Activated naive CD4-positive, alpha-beta T cell treated with anti-CD3 and anti-CD28 coated beads, Interleukin-2, amount 50 U/mL, for 24 hours (primary cell): ENCODE measurements around the gene CAPN14.

Source experiments
- H3K27ac Mint-ChIP-seq: one replicate; pipeline ENCODE4 v1.8.0; 2021; ENCODE audit warnings: mild to moderate bottlenecking, mixed read lengths
- H3K27me3 Mint-ChIP-seq: one replicate; pipeline ENCODE4 v1.8.0; 2021; ENCODE audit warnings: mixed read lengths
- H3K36me3 Mint-ChIP-seq: one replicate; pipeline ENCODE4 v1.8.0; 2021; ENCODE audit warnings: mixed read lengths
- H3K4me1 Mint-ChIP-seq: one replicate; pipeline ENCODE4 v1.8.0; 2021; ENCODE audit warnings: mixed read lengths
- H3K4me3 Mint-ChIP-seq: one replicate; pipeline ENCODE4 v1.8.0; 2021; ENCODE audit warnings: mild to moderate bottlenecking, mixed read lengths
- H3K9me3 Mint-ChIP-seq: one replicate; pipeline ENCODE4 v1.8.0; 2021; ENCODE audit warnings: mixed read lengths

CAPN14 gene, protein sequence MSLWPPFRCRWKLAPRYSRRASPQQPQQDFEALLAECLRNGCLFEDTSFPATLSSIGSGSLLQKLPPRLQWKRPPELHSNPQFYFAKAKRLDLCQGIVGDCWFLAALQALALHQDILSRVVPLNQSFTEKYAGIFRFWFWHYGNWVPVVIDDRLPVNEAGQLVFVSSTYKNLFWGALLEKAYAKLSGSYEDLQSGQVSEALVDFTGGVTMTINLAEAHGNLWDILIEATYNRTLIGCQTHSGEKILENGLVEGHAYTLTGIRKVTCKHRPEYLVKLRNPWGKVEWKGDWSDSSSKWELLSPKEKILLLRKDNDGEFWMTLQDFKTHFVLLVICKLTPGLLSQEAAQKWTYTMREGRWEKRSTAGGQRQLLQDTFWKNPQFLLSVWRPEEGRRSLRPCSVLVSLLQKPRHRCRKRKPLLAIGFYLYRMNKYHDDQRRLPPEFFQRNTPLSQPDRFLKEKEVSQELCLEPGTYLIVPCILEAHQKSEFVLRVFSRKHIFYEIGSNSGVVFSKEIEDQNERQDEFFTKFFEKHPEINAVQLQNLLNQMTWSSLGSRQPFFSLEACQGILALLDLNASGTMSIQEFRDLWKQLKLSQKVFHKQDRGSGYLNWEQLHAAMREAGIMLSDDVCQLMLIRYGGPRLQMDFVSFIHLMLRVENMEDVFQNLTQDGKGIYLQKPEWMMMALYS

DNA sequence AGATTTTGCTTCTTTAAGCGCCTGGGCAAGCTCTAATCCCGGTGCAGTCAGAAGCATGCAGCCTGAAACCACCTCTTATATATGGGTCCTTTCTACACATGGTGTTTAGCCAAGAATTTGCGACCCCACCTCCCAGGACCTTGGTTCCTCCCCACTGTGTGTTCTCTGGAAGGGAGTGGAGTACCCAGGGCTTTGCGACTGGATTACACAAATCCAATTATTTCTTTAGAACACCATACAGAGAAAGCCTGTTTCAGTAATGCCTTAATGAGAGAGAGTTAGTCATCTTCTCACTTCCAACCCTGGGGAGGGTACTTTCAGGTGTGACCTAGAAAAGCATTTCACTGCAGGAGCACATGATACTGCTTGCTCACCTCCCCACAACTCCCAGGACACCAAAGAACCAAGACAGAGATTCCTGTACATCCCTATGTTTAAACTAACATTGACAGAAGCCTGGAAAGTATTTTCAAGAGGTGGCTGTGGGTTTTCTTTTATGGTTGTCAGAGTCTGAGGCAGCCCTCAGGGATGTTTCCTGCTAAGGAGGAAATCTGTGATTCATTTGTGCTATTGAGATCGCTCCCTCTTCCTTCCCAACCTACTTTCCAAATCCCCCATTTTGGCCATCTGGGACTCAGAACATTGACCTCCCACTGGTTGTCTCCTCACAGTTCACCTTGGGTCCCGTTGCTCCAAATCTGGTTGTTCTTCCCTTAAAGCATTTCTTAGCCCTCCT lies at the start of gene CAPN14:
Gene CAPN14 (minus strand): TSS at position 51 of the 736 bp plus-strand sequence. CDS start 12,068 bp downstream, outside the sequence.
- Mint-ChIP-seq H3K36me3 (peaks cover 2% of the 10 kb centered on the region), H3K4me1 (peaks cover 11% of the 10 kb centered on the region), H3K27ac (no peak within 1 kb of the TSS), H3K4me3 (no peak within 1 kb of the TSS), H3K27me3 (peaks cover 5% of the 10 kb centered on the region), H3K9me3 (no peaks in the 10 kb centered on the region)

DNA sequence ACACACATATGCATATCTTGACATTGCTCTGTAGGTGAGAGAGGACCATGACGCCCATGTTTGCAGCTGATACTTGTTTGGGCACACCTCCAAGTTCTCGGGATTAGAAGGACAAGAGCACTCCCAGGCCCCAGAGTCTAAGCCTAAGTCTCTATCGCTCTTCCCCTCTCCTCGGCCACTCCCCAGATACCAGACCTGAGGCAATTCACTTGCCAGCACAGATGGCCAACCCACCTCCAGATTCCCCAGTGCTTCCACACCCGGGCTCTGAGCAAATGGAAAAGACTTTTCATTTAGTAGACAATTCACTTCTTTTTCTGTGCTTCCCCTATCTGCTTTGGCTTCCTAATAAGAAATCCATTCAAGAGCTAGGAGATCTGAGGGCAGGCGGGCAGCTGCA lies 49.5 kb upstream of the CAPN14 start:
- no peaks in the 10 kb centered on the region for H3K27me3 Mint-ChIP-seq

DNA sequence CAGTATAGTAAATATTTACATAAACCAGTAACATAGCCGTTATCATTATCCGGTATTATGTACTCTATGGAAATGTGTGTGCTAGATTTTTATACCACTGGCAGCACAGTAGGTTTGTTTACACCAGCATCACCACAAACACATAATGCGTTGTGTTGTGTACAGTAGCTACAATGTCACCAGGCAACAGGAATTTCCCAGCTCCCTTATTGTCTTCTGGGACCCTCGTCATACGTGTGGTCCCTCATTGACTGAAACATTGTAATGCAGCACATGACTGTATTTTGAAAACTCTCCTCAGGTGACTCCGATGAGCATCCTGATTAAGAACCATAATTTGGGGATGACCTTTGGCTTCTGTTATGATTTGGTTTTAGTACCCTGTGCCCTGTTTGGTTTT lies 47.9 kb upstream of the CAPN14 start:
- no peak overlapping the region for H3K4me3 Mint-ChIP-seq
- H3K36me3 Mint-ChIP-seq = peaks cover 7% of the 10 kb centered on the region
- H3K27me3 Mint-ChIP-seq = no peaks in the 10 kb centered on the region
- H3K27ac Mint-ChIP-seq = no peak overlapping the region
- no peaks in the 10 kb centered on the region for H3K9me3 Mint-ChIP-seq
- H3K4me1 Mint-ChIP-seq = no peaks in the 10 kb centered on the region

More for the DNA sequence above, 49.5 kb upstream of the CAPN14 start:
- Mint-ChIP-seq H3K4me1 (no peaks in the 10 kb centered on the region), H3K36me3 (peaks cover 5% of the 10 kb centered on the region), H3K27ac (no peak overlapping the region), H3K4me3 (no peak overlapping the region), H3K9me3 (no peaks in the 10 kb centered on the region)

DNA sequence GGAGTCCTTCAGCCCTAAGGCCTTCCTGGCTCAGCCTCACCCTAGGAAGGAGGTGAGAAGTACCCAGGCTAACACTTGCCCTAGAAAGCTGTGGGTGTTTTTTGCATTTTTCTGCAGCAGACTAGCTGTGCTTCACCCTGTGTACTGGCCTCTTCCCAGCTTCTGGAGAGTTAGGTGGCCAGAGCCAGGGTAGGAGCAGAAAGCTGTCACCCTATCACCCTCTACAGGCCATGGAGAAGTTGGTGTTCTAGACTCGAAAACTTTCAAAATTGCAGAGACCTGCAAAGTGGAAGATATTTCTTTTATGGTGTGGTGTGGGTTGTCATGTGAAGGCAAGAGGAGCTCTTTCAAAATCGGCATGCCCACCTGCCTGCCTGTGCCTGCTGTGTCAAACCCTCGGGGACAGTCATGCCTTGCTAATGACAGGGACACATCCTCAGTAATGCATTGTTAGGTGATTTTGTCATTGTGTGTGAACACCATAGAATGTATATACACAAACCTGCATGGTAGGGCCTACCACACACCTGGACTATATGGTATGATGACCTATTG lies 46.4 kb upstream of the CAPN14 start:
- H3K36me3 Mint-ChIP-seq = peaks cover 7% of the 10 kb centered on the region
- no peaks in the 10 kb centered on the region for H3K4me1 Mint-ChIP-seq
- no peaks in the 10 kb centered on the region for H3K27me3 Mint-ChIP-seq
- H3K9me3 Mint-ChIP-seq = no peaks in the 10 kb centered on the region
- no peak overlapping the region for H3K4me3 Mint-ChIP-seq
- no peak overlapping the region for H3K27ac Mint-ChIP-seq

DNA sequence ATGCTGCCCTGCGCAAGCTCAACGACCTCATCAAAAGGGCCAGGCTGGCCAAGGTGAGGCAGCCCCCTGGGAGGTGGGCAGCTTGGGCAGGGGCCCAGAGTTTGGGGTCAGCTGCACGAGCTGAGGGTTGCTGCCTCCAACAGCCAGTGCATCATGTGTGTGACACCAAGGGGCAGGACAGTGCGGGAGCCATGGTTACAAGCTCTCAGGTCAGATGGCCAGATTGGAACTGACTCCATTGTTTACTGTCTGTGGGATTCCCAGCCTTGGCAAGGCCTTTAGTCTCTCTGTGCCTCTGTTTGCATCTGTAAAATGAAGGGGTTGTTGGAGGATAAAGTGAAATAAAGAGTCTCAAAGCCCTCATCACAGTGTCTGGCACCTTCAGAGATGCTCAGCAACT lies 43.6 kb upstream of the CAPN14 start:
- H3K27ac Mint-ChIP-seq = no peak overlapping the region
- no peaks in the 10 kb centered on the region for H3K27me3 Mint-ChIP-seq
- H3K9me3 Mint-ChIP-seq = no peaks in the 10 kb centered on the region
- H3K4me3 Mint-ChIP-seq = no peak overlapping the region
- H3K4me1 Mint-ChIP-seq = no peaks in the 10 kb centered on the region
- peaks cover 3% of the 10 kb centered on the region for H3K36me3 Mint-ChIP-seq

DNA sequence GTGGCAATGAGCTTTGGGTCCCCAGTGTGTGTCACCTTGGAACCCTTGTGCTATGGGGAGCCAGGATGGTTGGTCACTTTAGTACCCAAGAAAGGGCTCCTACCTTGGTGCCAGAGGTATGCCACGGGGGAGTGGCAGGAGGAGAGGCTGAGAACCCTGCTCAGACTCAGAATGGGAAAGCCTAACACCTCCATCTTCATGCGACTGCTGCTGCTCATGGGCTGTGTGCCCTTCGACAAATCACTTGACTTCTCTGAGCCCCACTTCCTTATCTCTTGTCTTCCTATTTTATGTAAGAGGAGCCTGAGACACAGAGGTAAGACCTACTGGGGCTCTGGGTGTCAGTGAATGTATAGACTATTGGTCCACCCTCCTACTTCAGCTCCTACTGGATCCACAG lies 41.8 kb upstream of the CAPN14 start:
- Mint-ChIP-seq H3K4me1 (no peaks in the 10 kb centered on the region), H3K27ac (no peak overlapping the region), H3K36me3 (peaks cover 3% of the 10 kb centered on the region), H3K27me3 (no peaks in the 10 kb centered on the region), H3K9me3 (no peaks in the 10 kb centered on the region), H3K4me3 (no peak overlapping the region)

DNA sequence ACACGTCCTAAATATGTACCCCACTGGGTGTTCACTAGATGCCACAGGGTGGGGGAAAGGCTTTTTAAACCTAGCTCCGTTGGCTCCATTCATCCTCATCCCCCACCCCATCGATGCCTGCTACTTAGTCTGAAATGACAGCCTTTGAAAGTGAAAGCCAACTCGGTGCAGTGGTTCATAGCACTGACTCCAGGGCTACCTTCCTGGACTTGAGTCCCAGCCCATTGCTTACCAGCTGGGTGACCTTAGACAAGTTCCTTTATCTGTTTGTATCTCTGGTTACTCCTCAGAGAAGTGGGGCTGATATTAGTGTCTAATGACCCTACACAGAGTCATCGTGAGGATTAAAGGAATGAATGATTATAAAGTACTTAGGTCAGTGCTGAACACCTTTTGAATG lies 41.0 kb upstream of the CAPN14 start:
- H3K27ac Mint-ChIP-seq = no peak overlapping the region
- H3K27me3 Mint-ChIP-seq = no peaks in the 10 kb centered on the region
- peaks cover 3% of the 10 kb centered on the region for H3K36me3 Mint-ChIP-seq
- H3K4me1 Mint-ChIP-seq = no peaks in the 10 kb centered on the region
- H3K9me3 Mint-ChIP-seq = no peaks in the 10 kb centered on the region
- H3K4me3 Mint-ChIP-seq = no peak overlapping the region

DNA sequence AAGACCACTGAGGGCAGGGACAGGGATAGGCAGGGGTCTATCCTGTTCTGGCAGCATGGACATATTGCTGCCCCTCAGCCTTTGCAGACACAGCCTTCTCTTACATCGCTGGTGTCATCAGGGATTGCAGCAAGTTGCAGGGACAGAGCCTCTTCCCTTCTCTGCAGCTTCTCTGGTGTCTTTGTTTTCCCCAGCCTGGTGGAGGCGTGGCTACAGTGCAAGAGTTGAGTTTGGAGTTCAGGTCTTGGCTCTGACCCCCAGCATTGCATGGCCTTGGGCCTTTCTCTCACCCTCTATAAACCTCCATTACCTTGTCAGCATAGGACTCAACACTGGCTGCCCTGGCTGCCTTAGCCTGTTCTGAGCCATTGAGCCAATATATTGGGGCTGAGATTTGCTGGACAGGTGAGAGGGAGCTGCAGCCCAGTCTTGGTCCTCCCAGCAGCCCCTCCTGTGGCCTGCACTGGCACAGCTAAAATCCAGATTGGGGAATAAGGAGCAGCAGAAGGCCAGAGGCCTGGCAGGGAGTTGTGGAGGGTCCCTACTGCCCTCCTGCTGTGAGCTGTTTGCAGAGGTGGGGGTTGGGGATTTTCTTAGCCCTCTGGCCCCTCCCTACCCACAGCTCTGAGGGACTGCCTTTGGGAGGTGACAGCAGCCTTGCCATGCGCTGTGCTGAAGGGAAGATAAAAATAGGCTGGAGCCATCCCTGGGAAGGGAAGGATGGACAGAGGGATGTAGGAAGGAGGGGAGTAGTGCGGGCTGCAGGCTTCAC lies 39.5 kb upstream of the CAPN14 start:
- no peak overlapping the region for H3K4me3 Mint-ChIP-seq
- no peaks in the 10 kb centered on the region for H3K4me1 Mint-ChIP-seq
- H3K9me3 Mint-ChIP-seq = no peaks in the 10 kb centered on the region
- H3K36me3 Mint-ChIP-seq = peaks cover 2% of the 10 kb centered on the region
- no peak overlapping the region for H3K27ac Mint-ChIP-seq
- no peaks in the 10 kb centered on the region for H3K27me3 Mint-ChIP-seq

DNA sequence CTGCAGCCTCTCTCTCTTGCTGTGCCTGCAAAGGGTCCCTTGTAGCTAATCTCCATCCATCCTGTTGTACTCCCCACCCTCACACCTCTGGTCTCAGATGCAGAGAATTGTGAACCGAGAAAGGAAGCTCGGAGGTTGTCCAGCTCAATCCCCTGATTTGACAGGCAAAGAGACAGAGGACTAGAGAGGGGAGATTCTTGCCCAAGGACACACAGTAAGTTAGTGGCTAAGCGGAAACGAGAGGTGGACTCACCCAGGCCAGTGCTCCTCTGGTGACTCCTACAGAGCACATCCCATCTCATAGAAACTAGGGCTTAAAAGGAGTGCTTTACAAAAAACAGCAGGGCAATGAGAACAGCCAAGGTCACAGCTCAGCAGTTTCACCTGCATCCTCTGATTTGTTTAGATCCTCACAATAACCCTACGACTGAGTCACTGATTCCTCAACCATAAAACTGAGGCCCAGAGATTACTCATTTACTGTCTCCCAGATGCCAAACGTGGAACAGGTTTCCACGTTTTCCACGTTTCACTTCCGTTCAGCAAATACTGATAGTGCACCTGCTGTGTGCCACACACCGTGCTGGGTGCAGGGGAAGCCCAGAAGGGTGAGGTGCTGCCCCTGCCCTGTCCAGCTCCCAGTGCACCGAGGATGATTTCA lies 38.7 kb upstream of the CAPN14 start:
- Mint-ChIP-seq H3K27me3 (no peaks in the 10 kb centered on the region), H3K4me3 (no peak overlapping the region), H3K36me3 (peaks cover 2% of the 10 kb centered on the region), H3K9me3 (no peaks in the 10 kb centered on the region), H3K27ac (no peak overlapping the region), H3K4me1 (no peaks in the 10 kb centered on the region)

DNA sequence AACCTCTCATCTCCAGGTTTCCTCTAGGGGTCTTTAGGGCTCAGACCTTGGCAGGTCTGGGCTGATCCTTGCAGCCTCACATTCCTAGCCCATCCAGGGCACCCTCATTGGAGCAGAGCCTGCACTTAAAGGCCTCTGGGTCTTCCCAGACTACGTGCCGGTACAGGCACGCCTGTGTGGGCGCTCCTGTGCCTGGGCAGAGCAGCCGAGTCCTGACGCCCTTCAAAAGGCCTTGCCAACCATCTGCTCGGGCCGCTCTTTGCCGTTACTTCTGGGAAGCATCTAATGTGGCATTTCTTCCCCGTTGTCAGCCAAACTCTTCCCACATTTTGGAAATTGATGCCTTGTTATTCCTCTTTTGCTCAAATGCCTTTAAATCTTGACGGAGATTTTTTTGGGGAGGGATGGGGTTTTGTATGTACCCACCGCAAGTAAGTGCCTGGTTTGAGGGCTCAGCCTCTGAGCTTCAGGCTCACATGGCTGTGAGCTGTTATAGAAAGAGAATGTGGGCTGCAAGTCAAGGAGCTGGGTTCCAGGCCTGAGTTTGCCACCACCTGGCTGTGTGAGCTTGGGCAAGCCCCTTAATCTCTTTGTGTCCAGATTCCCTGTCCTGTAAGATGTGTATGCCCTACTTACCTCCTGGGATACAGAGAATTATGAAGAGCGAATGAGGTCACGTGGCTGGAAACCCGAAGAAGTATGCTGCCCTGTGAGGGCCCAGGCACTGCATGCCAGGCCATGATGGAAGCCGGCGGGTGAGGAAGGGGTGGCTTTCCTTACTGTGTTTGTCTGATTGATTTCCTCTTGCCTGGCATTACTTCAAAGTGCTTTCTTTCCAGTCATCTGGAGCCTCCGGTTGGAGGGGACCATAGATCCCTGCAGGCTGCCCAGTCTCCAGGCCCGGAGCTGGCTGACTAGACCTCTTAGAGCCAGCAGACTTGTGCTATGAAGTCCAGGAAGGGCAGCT lies 37.2 kb upstream of the CAPN14 start:
- Mint-ChIP-seq H3K27me3 (no peaks in the 10 kb centered on the region), H3K4me3 (no peak overlapping the region), H3K27ac (no peak overlapping the region), H3K36me3 (no peaks in the 10 kb centered on the region), H3K4me1 (no peaks in the 10 kb centered on the region), H3K9me3 (no peaks in the 10 kb centered on the region)

DNA sequence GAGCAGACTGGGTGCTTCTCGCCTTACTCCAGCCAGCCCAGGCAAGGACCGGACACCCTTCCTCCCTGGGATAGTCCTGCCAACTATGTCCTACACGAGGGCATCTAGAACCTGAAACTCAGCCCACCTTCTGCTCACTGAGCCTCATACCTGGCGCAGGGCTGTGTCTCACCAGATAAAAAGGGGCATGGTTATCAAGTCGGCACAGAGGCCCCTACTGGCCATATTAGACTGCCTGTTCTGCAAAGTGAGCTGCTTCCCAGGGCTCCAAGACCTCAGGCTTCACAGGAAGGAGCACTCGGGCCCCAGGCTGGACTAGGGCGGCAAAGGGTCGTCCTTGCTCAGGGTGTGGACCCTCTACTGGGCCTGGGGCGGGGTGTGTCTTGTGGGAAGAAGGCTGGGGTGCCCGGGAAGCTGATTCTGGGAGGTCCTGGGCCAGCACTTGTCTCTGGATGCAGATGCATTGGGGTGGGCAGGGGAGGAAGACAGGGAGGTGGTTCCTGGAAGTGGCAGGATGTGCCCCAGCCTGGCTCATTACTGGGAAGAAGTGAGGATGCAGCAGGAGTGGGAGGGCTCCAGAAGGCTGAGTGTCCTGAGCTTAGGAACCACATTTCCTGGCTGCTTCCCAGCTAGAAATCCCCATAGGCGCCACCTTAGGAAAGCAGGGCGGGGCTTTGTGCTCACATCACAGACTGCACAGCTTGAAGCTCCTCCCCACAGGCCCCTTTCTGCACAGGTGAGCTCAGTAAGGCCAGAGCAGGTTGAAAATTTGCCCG lies 36.2 kb upstream of the CAPN14 start:
- Mint-ChIP-seq H3K4me1 (no peaks in the 10 kb centered on the region), H3K4me3 (no peak overlapping the region), H3K36me3 (no peaks in the 10 kb centered on the region), H3K9me3 (no peaks in the 10 kb centered on the region), H3K27me3 (no peaks in the 10 kb centered on the region), H3K27ac (no peak overlapping the region)

DNA sequence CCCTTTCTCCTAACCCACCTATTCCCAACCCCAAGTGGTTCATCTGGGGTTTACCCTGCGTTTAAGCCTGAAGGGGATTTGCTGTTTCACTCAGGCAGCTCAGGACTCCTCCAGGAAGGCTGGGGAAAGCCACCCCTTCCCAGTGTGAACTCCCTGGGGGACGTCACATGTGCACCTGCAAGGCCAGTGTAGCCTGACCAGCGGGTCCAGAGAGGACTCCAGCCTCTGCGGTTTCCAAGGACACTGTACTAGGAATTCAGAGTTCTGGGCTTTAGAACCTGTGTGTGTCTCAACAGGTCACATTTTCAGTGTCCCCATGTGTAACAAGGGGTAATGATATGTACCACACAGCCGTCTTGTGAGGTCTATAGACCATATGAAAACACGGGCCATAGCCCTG lies 34.5 kb upstream of the CAPN14 start:
- no peak overlapping the region for H3K27ac Mint-ChIP-seq
- H3K36me3 Mint-ChIP-seq = peaks cover 6% of the 10 kb centered on the region
- H3K9me3 Mint-ChIP-seq = no peaks in the 10 kb centered on the region
- no peaks in the 10 kb centered on the region for H3K27me3 Mint-ChIP-seq
- H3K4me3 Mint-ChIP-seq = no peak overlapping the region
- no peaks in the 10 kb centered on the region for H3K4me1 Mint-ChIP-seq

DNA sequence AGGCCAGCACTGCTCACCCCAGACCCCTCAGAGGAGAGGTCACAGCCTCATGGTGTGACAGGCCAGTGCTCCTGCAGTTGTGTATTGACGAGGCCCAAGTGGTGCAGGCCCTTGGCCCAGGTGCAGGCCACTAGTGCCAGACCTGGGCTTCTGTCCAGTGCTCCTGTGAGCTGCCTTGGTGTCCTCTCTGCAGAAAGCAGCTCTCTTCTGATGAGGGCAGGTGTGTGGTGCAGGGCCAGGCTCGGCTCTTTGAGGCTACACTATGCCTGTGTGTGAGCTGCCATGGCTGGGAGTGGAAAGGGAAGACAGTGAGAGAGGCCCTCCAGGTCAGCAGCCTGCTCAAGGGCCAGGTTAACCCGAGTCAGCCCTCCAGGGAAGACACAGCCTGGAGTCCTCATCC lies 33.7 kb upstream of the CAPN14 start:
- Mint-ChIP-seq H3K36me3 (peaks cover 6% of the 10 kb centered on the region), H3K27ac (no peak overlapping the region), H3K4me1 (no peaks in the 10 kb centered on the region)

More for the DNA sequence above, 33.7 kb upstream of the CAPN14 start:
- Mint-ChIP-seq H3K4me3 (no peak overlapping the region), H3K27me3 (no peaks in the 10 kb centered on the region), H3K9me3 (no peaks in the 10 kb centered on the region)
